ENCODE results near the gene OR6K3.
"Not testable (repeated sequence)": the region's sequence is repeated elsewhere in the genome, so short reads cannot be mapped to it uniquely, and the experiment has no call there.

Gene OR6K3

GRCh38 chr1:158706096-158706495 is 14.4 kb downstream of the OR6K3 start:
- no peak for TF ChIP-seq POLR2A (IDR thresholded peaks at IDR 0.05; ENCODE audit: low read length)
- no peak for TF ChIP-seq GATA1 (IDR thresholded peaks at IDR 0.05; ENCODE audit: low read depth, low read length)
- no peak for DNase-seq

- no peak for TF ChIP-seq GATA1 (IDR thresholded peaks at IDR 0.05; ENCODE audit: low read depth, low read length)
- no peak for TF ChIP-seq POLR2A (IDR thresholded peaks at IDR 0.05; ENCODE audit: low read length)
Measured at GRCh38 chr1:158700552-158700951, 20.0 kb downstream of the OR6K3 start, which contains the start of gene OR6K2. Gene OR6K2, minus strand, starts transcription at chr1:158700652. Its CDS starts 0 bp downstream, at chr1:158700652.

DNA sequence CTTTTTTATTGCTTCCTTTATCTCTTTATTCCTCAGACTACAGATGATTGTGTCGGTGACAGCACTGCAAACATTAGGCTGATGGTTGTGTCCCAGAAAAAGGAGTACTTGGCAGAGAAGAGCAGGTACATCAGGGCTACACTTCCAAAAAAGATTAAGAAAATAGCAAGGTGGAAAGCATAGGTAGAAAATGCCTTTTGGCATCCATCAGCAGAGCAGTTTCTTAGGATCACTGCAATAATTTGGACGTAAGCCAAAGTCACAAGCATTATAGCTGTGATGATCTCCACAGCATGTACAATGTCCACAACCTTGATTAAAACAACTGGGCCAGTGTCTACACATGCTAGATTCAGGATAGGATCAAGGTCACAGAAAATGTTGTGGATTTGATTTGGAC is 25.9 kb downstream of the OR6K3 start:
- TF ChIP-seq GATA1 (IDR thresholded peaks at IDR 0.05; ENCODE audit: low read depth, low read length) (no peak), POLR2A (IDR thresholded peaks at IDR 0.05; ENCODE audit: low read length) (no peak)
- peak; percentile 54 to 72 for DNase-seq

More at GRCh38 chr1:158700552-158700951, 20.0 kb downstream of the OR6K3 start, which contains the start of gene OR6K2:
- no peak for DNase-seq

GRCh38 chr1:158692356-158692755 is 28.2 kb downstream of the OR6K3 start:
- peak; percentile 40 to 66 for DNase-seq
- TF ChIP-seq GATA1 (IDR thresholded peaks at IDR 0.05; ENCODE audit: low read depth, low read length): no peak
- no peak for TF ChIP-seq POLR2A (IDR thresholded peaks at IDR 0.05; ENCODE audit: low read length)

DNA sequence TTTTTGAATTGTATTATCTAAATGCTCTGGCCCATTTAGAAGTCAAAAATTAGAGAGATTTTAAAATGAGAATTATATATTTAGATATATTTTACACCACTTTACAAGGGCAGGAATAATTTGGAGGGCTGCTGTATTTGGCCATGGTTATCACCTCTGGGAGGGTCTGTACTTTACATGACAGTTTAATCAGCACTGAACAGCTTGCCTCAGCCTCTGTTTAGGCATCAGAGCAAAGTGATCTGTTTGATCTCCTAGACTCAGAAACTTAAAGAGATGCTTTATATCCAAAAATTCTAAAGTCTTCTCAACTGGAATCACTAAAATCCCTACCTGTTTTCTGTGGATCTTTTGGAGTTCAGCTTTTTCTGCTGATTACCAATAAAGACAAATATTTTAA is 28.6 kb downstream of the OR6K3 start:
- DNase-seq: peak; percentile 91 to 94
- TF ChIP-seq GATA1 (IDR thresholded peaks at IDR 0.05; ENCODE audit: low read depth, low read length) (peak; percentile 37), POLR2A (IDR thresholded peaks at IDR 0.05; ENCODE audit: low read length) (peak; percentile 27)

DNA sequence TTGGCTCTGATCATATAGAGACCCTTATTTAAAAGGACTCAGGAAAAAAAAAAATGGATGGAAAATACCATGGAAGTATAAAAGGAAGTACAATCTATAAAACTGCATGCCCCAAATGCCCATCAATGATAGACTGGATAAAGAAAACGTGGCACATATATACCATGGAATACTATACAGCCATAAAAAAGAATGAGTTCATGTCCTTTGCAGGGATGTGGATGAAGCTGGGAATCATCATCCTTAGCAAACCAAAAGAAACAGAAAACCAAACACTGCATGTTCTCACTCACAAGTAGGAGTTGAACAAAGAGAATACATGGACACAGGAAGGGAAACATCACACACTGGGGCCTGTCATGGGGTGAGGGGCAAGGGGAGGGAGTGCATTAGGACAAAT is 29.4 kb downstream of the OR6K3 start:
- not testable (repeated sequence) for DNase-seq

DNA sequence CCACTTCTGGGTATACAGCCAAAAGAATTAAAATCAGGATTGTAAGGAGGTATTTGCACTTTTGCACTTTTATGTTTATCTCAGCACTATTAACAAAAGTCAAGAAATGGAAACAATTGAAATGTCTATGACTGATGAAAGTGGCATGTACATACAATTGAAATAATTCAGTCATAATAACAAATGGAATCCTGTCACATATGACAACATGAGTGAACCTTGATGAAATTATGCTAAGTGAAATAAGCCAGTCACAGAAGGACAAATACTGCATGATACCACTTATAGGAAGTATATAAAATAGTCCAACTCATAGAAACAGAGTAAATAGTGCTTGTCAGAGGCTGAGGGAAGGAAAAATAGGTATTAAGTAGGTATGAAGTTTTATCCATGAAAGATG is 30.6 kb downstream of the OR6K3 start:
- DNase-seq: peak; percentile 27 to 58
- TF ChIP-seq GATA1 (IDR thresholded peaks at IDR 0.05; ENCODE audit: low read depth, low read length): no peak
- TF ChIP-seq POLR2A (IDR thresholded peaks at IDR 0.05; ENCODE audit: low read length): no peak

DNA sequence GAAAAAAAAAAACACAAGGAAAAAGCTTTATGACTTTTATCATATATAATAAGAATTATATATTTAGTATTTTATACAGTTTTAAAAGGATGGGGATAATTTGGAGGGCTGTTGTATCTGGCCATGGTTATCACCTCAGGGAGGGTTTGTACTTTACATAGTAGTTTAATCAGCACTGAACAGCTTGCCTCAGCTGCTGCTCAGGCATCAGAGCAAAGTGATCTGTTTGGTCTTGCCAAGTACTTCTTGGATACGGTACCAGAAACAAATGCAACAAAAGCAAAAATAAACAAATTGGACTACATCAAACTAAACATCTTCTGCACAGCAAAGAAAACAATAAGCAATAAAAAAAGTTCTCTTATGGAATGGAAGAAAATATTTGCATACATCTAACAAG is 31.4 kb downstream of the OR6K3 start:
- TF ChIP-seq GATA1 (IDR thresholded peaks at IDR 0.05; ENCODE audit: low read depth, low read length) (no peak), POLR2A (IDR thresholded peaks at IDR 0.05; ENCODE audit: low read length) (peak; percentile 36)
- peak; percentile 93 to 95 for DNase-seq

GRCh38 chr1:158688343-158688742 is 32.2 kb downstream of the OR6K3 start:
- DNase-seq: not testable (repeated sequence)

- TF ChIP-seq GATA1 (IDR thresholded peaks at IDR 0.05; ENCODE audit: low read depth, low read length) (no peak), POLR2A (IDR thresholded peaks at IDR 0.05; ENCODE audit: low read length) (no peak)
- DNase-seq: peak; percentile 45 to 70
Measured at GRCh38 chr1:158687037-158687436, 33.5 kb downstream of the OR6K3 start.

GRCh38 chr1:158686111-158687009 is 34.2 kb downstream of the OR6K3 start, which contains the start of gene SPTA1:
Gene SPTA1, minus strand, starts transcription at chr1:158686715. Its CDS starts 198 bp downstream, at chr1:158686517.
- peak; percentile 96 to 97 for DNase-seq
- TF ChIP-seq GATA1 (IDR thresholded peaks at IDR 0.05; ENCODE audit: low read depth, low read length): no peak
- TF ChIP-seq POLR2A (IDR thresholded peaks at IDR 0.05; ENCODE audit: low read length): peak; percentile 91

DNA sequence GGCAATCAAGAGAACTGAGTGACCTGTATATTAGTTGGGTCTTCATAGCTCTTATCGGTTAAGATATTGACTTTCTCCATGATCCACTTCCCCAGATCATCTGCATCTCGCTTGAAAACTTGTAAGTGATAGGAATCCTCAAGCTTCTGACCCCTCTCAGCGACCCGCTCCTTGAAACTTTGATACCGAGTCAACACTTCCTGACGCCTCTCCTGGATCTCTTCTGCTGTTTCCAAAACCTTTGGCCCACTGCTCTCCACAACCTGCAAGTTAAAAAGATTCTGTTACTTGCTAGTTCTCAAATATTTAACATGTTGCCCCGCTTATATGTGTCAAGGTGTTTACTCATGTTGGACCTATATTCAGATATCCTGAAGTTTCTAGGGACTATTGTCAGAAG is 35.4 kb downstream of the OR6K3 start:
- TF ChIP-seq GATA1 (IDR thresholded peaks at IDR 0.05; ENCODE audit: low read depth, low read length) (no peak), POLR2A (IDR thresholded peaks at IDR 0.05; ENCODE audit: low read length) (no peak)
- DNase-seq: peak; percentile 60 to 76

DNA sequence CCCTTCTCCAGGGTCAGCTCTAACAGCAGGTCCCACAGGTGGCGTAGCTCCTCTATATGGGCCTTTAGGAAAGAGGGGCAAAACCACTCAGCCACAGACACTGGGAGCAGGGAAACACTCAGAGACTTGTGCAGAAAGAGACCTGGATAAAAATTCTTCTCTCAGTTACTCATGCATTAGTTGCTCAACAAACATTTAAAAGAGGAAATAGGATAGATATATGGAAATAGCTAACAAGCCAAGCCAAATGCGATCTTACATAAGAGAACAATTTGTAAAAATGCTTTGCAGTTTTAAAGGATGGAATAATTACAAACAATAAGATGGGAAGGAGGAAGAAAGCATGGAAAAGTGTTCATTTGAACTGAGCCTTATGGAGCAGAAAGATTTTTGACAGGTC is 38.9 kb downstream of the OR6K3 start:
- DNase-seq: no peak
- TF ChIP-seq POLR2A (IDR thresholded peaks at IDR 0.05; ENCODE audit: low read length) (peak; percentile 23), GATA1 (IDR thresholded peaks at IDR 0.05; ENCODE audit: low read depth, low read length) (no peak)

GRCh38 chr1:158679289-158679688 is 41.2 kb downstream of the OR6K3 start:
- no peak for DNase-seq
- TF ChIP-seq POLR2A (IDR thresholded peaks at IDR 0.05; ENCODE audit: low read length): peak; percentile 65
- no peak for TF ChIP-seq GATA1 (IDR thresholded peaks at IDR 0.05; ENCODE audit: low read depth, low read length)
